Subcutaneous abdominal adipose tissue (tissue), 5 donors: ENCODE results near the gene ZNF154.
"Not testable (repeated sequence)": the region's sequence is repeated elsewhere in the genome, so short reads cannot be mapped to it uniquely, and the experiment has no call there.

Source experiments
- H3K27ac ChIP-seq: one replicate; pipeline ENCODE4 v1.7.0; 2013; ENCODE audit warnings: low read depth, mild to moderate bottlenecking, inconsistent platforms, low read length, moderate library complexity
- H3K27me3 ChIP-seq, 5 donors: one replicate each; pipeline ENCODE4 v1.7.0; 2013; ENCODE audit warnings: low read length in 5 of 5, inconsistent platforms in 1 of 5; ENCODE audit not compliant: control insufficient read depth in 5 of 5, insufficient read depth in 4 of 5
- H3K36me3 ChIP-seq, 5 donors: one replicate each; pipeline ENCODE4 v1.7.0; 2013; ENCODE audit warnings: low read length in 5 of 5; ENCODE audit not compliant: control insufficient read depth in 5 of 5, insufficient read depth in 5 of 5
- H3K4me1 ChIP-seq, 5 donors: one replicate each; pipeline ENCODE4 v1.7.0; 2013; ENCODE audit warnings: low read length in 5 of 5, mild to moderate bottlenecking in 3 of 5, moderate library complexity in 1 of 5; ENCODE audit not compliant: control insufficient read depth in 5 of 5, insufficient read depth in 5 of 5
- H3K4me3 ChIP-seq, 5 donors: one replicate each; pipeline ENCODE4 v1.7.0; 2013; ENCODE audit warnings: low read length in 5 of 5, low read depth in 1 of 5
- H3K9ac ChIP-seq, 5 donors: one replicate each; pipeline ENCODE4 v1.7.0; 2013; ENCODE audit warnings: low read length in 5 of 5, mild to moderate bottlenecking in 4 of 5, moderate library complexity in 3 of 5
- H3K9me3 ChIP-seq, 5 donors: one replicate each; pipeline ENCODE4 v1.7.0; 2013; ENCODE audit warnings: low read length in 5 of 5; ENCODE audit not compliant: control insufficient read depth in 5 of 5
- donor health status: healthy.
- donor health status: healthy.
- donor health status: healthy.
- donor health status: healthy.
- donor health status: healthy.

The ZNF154 gene

DNA sequence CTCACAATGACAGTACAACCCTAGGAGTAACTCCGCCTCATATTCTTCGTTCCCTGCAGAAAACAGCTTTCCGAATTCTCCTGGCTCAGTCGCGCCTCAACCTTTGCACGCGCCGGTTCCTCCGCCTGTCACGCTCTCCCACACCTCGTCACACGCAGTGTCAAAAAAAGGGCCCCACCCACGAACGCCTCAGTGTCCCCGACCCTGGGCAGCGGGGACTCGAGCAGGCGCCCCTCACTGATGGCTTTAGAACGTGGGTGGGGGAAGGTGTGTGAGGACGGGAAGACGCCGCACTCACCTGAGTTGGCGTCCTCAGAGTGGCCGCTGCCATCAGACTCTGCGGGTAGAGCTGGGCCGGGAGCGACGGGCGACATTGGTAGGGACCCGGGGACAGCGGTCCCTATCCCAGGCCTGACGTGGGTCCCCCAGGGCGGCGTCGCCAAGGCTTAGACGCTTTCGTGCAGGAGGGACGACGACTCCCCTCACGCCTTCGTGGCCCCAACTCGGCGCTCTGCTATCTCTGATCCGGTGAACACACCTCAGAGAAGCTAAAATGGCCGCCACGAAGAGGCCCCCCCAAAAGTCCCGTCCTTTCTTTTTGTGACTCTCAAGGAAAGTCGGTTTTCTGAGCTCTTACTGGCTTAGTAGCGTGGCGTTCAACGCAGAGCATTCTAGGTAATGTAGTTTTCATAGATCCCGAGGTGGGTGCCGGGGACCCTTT, at the start of gene ZNF154:
Gene ZNF154 (minus strand): TSS at position 564 of the 721 bp plus-strand sequence. CDS start 233 bp downstream, at position 331.
- Histone ChIP-seq H3K9me3 (peaks cover 25 to 81% (median 62%) of the 10 kb centered on the region in 5 donors), H3K27me3 (no peaks in the 10 kb centered on the region), H3K4me1 (peaks cover 0 to 18% (median 11%) of the 10 kb centered on the region in 5 donors), H3K27ac (no peak within 1 kb of the TSS), H3K36me3 (peaks cover 0 to 10% (median 4%) of the 10 kb centered on the region in 5 donors), H3K4me3 (peak within 1 kb of the TSS; percentile 41 to 81 (median 68)), H3K9ac (peak within 1 kb of the TSS in 4 of 5 donors; percentile 63 to 69 (median 66))

DNA sequence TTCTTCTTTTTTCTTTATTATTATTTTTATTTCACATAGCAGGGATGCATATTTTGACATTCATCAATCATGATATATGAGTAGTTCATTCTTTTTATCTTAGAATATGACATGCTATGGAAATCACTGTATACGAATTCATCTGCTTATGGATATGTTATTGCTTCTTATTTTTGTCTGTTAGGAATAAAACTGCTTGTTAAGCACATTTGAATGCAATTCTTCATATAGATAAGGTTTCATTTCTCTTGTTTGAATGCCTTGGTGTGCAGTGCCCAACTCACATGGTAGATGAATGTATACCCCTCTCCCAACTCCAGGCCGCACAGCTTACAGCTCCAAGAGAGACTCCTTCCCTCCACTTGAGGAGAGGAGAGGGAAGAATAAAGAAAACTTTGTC, 48.9 kb upstream of the ZNF154 start:
- Histone ChIP-seq H3K4me1 (peaks cover 0 to 7% (median 0%) of the 10 kb centered on the region in 5 donors), H3K36me3 (peaks cover 49 to 77% (median 69%) of the 10 kb centered on the region in 5 donors), H3K27ac (no peak overlapping the region), H3K4me3 (no peak overlapping the region), H3K9me3 (peaks cover 28 to 57% (median 35%) of the 10 kb centered on the region in 5 donors), H3K9ac (no peak overlapping the region), H3K27me3 (no peaks in the 10 kb centered on the region)

DNA sequence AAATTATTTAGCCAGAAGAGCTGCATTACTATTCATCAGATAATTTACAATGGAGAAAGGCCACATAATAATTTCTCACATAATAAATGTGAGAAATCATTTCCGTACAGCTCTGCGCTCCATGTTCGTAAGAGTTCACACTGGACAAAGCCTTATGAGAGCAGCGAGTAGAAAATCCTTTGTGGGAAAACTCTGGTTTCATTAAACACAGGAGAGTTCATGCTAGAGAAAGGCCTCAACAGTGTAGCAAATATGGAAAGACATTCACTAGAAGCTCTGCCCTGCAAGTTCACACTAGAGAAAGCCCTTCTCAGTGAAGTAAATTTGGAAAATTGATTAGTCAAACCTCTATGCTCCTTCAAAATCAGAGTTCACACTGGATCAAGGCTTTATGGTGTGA, 46.0 kb upstream of the ZNF154 start:
- Histone ChIP-seq H3K9ac (no peak overlapping the region), H3K9me3 (peaks cover 41 to 76% (median 48%) of the 10 kb centered on the region in 5 donors), H3K27me3 (no peaks in the 10 kb centered on the region), H3K4me3 (peak overlapping the region in 4 of 5 donors; percentile 14 to 29 (median 22)), H3K36me3 (peaks cover 56 to 90% (median 85%) of the 10 kb centered on the region in 5 donors), H3K27ac (no peak overlapping the region), H3K4me1 (peaks cover 0 to 7% (median 0%) of the 10 kb centered on the region in 5 donors)

DNA sequence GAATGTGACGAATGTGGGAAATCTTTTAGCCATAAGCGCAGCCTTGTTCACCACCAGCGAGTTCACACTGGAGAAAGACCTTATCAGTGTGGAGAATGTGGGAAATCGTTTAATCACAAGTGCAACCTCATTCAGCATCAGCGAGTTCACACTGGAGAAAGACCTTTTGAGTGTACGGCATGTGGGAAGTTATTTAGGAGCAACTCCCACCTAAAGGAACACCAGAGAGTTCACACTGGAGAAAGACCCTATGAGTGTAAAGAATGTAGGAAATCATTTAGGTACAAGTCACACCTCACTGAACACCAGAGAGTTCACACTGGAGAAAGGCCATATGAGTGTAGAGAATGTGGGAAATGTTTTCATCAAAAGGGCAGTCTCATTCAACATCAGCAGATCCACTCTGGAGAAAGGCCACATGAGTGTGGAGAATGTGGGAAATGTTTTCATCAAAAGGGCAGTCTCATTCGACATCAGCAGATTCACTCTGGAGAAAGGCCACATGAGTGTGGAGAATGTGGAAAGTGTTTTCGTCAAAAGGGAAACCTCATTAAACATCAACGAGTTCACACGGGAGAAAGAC, 45.2 kb upstream of the ZNF154 start:
- H3K36me3 ChIP-seq = peaks cover 62 to 91% (median 83%) of the 10 kb centered on the region in 5 donors
- H3K4me3 ChIP-seq = peak overlapping the region; percentile 5 to 50 (median 30)
- H3K9ac ChIP-seq = no peak overlapping the region
- peaks cover 0 to 7% (median 0%) of the 10 kb centered on the region in 5 donors for H3K4me1 ChIP-seq
- no peaks in the 10 kb centered on the region for H3K27me3 ChIP-seq
- no peak overlapping the region for H3K27ac ChIP-seq
- peaks cover 43 to 82% (median 54%) of the 10 kb centered on the region in 5 donors for H3K9me3 ChIP-seq

DNA sequence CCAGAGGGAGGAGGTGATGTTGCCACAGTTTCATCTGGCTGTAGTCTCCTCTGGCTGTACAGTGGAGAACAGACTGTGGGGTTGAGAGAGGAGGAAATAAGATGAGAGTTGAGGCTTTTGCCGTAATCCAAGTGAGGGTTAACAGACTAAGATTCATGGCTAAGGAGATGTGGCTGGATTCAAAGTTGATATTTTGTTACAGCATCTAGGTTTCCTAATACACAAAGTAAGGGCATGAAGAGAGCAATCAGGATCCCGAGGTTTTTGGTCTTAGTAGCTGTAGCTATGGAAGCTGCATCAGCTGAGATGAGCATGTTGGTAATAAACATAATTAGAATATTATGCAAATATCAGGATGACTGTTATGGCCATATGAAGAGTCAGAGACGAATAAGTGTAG, 39.0 kb upstream of the ZNF154 start:
- Histone ChIP-seq H3K9me3 (peaks cover 21 to 51% (median 35%) of the 10 kb centered on the region in 5 donors), H3K9ac (no peak overlapping the region), H3K27me3 (no peaks in the 10 kb centered on the region), H3K36me3 (peaks cover 26 to 42% (median 40%) of the 10 kb centered on the region in 5 donors), H3K4me3 (peak overlapping the region; percentile 95 to 100 (median 99)), H3K4me1 (peaks cover 1 to 25% (median 18%) of the 10 kb centered on the region in 5 donors), H3K27ac (no peak overlapping the region)

DNA sequence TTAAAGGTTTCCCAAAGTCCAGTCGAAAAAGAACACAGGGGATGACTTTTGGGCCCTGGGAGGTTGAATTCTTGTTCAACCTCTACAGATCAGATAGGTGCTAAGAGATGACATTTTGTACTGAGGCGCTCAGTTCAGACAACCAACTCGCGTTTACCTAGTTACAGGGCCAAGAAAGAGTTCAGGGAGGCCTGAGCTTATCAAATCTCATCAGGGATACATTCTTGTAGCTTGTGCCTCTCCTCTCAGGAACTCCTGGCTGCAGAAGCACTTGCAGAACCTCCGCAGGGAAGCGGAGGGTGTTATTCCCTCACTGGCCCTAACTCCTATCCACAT, 38.4 kb upstream of the ZNF154 start:
- H3K9me3 ChIP-seq = peaks cover 15 to 45% (median 29%) of the 10 kb centered on the region in 5 donors
- no peaks in the 10 kb centered on the region for H3K27me3 ChIP-seq
- no peak overlapping the region for H3K27ac ChIP-seq
- peaks cover 1 to 25% (median 18%) of the 10 kb centered on the region in 5 donors for H3K4me1 ChIP-seq
- H3K4me3 ChIP-seq = peak overlapping the region; percentile 95 to 100 (median 99)
- peak overlapping the region; percentile 79 to 97 (median 95) for H3K9ac ChIP-seq
- peaks cover 20 to 37% (median 34%) of the 10 kb centered on the region in 5 donors for H3K36me3 ChIP-seq

DNA sequence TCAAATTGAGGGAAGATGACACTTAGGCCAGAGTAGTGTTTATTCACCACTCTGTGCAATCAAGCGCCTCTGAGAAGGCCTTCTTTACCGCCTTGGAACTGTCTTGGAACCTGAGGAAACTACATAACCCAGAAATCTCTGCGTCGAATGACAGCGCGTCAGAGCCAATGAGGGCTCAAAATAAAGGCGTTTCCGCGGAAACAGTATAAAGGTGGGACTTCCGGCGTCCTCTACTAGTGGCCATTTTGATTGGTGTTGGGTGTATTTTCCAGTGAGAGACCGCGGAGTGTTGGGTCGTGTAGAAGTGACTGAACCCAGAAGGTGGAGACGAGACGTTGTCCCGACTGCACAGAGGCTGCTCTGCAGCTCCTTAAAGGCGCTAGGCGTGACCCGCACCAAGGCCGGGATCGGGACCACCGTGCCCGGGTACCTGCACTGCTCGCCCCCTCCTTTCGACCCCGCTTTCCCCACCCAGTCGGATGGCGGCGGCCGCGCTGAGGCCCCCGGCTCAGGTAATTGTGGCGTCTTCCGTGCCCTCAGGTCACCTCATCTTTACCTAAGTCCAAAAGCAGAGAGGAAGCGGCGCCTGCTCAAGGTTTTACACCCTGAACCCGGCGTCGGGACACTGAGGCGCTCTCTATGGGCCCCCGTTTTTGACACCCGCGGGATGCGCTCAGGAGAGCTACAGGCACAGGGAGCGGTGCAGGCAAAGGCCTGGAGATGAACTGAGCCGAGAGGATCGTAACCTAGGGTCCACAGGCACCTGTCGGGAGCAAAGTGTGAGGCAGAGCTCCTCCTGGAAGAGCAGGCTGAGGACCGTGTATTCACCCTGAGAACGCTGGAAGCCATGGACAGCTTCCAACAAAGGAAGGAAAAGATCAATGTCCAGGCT, 37.8 kb upstream of the ZNF154 start, which contains the start of gene ZNF776:
Gene ZNF776 (plus strand): TSS at position 236 of the 892 bp plus-strand sequence. CDS start 244 bp downstream, at position 480.
- Histone ChIP-seq H3K27me3 (no peaks in the 10 kb centered on the region), H3K4me1 (peaks cover 1 to 25% (median 18%) of the 10 kb centered on the region in 5 donors), H3K9ac (peak within 1 kb of the TSS; percentile 79 to 97 (median 95)), H3K27ac (peak within 1 kb of the TSS; percentile 63), H3K4me3 (peak within 1 kb of the TSS; percentile 95 to 100 (median 99)), H3K36me3 (peaks cover 18 to 31% (median 29%) of the 10 kb centered on the region in 5 donors), H3K9me3 (peaks cover 15 to 40% (median 26%) of the 10 kb centered on the region in 5 donors)

DNA sequence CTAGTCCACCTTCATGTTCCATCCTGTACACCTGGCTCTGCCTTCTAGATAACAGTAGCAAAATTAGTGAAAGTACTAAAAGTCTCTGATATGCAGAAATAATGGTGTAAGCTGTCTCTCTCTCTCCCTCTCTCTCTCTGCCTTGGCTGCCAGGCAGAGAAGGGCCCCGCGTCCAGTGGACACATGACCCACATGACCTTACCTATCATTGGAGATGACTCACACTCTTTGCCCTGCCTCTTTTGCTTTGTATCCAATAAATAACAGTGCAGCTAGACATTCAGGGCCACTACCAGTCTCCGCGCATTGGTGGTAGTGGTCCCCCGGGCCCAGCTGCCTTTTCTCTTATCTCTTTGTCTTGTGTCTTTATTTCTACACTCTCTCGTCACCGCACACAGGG, 29.8 kb upstream of the ZNF154 start:
- not testable (repeated sequence) for H3K9me3 ChIP-seq, H3K4me1 ChIP-seq, H3K27me3 ChIP-seq, H3K27ac ChIP-seq, H3K9ac ChIP-seq, H3K4me3 ChIP-seq, H3K36me3 ChIP-seq

DNA sequence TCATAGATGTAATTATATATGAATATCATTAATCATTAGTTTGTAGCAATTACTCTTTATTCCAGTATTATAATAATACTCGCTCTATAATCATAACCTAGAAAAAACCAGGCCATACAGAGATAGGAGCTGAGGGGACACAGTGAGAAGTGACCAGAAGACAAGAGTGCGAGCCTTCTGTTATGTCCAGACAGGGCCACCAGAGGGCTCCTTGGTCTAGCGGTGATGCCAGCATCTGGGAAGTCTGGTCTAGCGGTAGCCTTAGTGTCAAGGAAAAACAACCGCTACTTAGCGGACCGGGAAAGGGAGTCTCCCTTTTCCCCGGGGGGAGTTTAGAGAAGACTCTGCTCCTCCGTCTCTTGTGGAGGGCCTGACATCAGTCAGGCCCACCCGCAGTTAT, 29.3 kb upstream of the ZNF154 start:
- H3K27me3 ChIP-seq, H3K9me3 ChIP-seq, H3K27ac ChIP-seq, H3K4me1 ChIP-seq, H3K36me3 ChIP-seq, H3K9ac ChIP-seq, H3K4me3 ChIP-seq: not testable (repeated sequence)
